HG03045 (cell line): ENCODE results near the gene CEP135.
"Not testable (repeated sequence)": the region's sequence is repeated elsewhere in the genome, so short reads cannot be mapped to it uniquely, and the experiment has no call there.

Source experiments
- ATAC-seq: cut with Tn5 transposase; IDR thresholded peaks from one replicate; pipeline ENCODE4 v1.9.1; 2021; ENCODE audit warnings: mild to moderate bottlenecking, moderate library complexity; ENCODE audit not compliant: unreplicated experiment

Gene CEP135

GRCh38 chr4:55938481-55938880, 10.3 kb upstream of the CEP135 start:
- ATAC-seq = no peak

DNA sequence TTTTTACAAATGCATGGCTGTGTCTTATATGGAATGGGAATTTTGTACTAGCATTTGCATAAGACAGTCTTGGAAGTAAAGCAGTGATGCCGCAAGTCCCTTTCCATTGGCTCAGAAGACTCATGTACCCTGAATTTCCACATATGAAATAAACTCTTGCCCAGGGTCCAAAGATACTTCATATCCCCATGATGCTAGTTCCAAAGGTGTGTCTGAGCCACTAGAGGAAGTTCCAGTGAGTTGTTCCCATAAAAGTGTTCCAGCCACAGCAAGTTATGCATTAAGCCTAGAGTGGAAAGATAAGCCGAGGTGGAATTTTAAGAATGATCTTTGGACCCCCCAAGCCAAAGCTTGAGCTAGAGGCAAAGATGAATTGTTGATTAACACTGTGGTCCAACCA, 9.3 kb upstream of the CEP135 start:
- ATAC-seq = no peak

DNA sequence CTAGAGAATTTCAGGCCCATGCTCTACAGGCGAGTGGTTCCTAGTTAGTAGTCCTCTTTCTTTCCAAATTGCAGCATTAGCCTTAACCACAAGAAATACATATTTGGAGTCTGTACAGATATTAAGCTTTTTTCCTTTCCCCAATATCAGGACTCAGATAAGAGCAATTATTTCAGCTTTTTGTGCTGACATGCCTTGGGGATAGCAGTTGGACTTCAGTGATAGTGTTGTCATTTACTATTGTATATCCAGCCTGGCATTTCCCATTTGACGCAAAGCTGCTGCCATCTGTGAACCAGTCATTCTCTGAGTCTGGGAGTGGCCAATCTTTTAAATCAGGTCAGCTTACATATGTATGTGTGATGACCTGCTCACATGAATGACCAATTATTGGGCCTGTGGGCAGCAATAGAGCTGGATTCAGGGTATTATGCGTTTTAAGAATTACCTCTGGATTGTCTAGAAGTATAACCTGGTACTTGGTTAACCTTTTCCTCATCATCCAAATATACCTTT, 6.8 kb upstream of the CEP135 start:
- no peak for ATAC-seq

GRCh38 chr4:55947254-55947882, 1.4 kb upstream of the CEP135 start:
- peak; percentile 22 for ATAC-seq

DNA sequence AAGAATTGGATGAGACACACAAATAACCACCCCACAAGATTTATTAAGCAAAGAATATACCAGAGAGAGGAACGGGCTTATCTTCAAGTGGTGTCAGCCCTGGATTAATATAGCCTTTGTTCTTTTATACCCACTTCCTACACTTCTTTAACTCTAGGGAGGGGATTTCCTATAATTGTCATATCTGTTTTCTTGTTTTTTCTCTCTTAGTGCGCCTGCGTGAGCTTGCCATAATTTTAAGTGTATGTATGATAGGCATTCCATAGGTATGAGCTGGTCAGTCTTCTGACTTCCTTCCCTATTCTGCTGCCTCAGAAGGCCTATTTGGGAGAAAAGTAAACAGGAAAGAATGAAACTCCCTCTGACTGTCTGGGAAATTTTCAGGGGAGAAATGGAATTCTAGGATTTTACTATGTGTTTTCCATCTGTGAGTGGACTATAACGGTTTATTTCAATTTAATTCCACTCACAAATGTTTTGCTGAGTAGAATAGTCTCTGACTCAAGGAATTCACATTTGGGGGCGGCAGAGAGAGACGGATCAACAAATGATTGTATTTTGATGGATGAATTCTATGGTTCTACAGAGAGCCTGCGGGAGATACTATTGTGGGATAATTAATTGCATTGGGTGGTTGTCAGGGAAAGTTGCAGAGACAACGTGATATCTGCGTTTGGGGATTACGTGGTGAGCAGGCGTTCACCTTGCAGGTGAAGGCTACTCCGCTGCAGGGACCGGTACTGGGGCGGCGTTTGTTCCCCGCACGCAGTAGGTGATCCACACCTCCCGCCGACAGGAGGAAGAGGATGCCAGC, 626 bp upstream of the CEP135 start:
- no peak for ATAC-seq

GRCh38 chr4:55949482-55949802, 697 bp downstream of the CEP135 start:
- no peak for ATAC-seq

DNA sequence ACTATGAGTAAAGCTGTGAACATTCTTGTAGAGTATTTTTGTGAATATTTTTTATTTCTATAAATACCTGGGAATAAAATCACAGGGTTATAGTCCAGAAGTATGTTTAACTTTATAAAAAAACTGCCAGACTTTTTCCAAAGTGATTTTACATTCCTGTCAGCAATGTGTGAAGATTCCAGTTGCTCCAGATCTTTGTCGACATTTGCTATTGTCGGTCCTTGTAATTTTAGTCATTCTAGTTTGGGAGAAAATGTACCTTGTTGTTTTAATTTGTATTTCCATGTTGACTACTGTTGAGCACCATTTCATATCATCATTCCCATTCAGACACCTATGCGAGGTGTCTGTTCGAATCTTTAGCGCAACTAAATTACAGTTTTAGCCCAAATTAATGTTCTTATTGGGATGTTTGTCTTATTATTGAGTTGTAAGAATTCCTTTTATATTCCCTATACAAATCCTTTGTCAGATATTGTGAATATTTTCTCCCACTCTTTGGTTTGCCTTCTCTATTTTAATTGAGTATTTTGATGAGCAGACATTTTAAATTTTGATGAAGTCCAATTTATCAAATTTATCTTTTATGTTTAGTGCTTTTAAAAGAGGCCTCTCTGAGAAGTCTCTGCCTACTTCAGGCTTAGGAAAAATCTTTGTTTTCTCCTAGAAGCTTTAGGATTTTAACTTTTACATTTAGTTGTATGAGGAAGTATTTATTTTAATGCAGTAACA, 2.6 kb downstream of the CEP135 start:
- no peak for ATAC-seq

DNA sequence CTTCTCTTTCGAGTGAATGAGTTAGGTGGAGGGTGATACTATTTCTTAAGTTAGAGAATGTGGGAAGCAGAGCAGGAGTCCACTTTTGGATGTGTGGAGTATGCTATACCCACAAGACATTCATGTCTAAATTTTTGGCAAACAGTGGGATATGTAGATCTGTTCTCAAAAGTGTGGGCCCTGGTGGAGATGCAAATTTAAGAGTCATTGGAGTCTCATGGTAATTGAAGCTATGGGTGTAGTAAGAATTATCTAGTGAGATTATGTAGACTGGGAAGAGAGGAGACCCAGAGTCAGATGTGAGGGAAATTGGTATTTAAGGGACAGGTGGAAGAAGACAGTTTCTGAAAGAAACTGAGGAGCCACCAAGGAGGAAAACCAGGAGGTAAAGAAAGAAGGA, 7.0 kb downstream of the CEP135 start:
- ATAC-seq = no peak

GRCh38 chr4:55959655-55960054, 10.9 kb downstream of the CEP135 start:
- ATAC-seq = no peak

GRCh38 chr4:55964046-55964445, 15.3 kb downstream of the CEP135 start:
- no peak for ATAC-seq

DNA sequence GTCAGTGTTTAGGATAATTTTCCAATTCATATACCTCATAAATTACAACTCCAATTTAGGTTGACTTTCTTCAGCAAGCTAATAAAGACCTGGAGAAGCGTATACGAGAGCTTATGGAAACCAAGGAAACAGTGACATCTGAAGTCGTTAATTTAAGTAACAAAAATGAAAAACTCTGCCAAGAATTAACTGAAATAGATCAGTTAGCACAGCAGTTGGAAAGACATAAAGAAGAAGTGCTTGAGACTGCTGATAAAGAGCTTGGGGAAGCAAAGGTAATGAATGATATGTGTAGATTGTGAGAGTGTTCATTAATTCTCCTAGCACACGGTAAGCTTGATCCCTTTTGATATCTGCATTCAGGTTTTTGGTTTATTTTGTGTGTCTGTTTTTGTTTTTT, 16.8 kb downstream of the CEP135 start:
- ATAC-seq = no peak

DNA sequence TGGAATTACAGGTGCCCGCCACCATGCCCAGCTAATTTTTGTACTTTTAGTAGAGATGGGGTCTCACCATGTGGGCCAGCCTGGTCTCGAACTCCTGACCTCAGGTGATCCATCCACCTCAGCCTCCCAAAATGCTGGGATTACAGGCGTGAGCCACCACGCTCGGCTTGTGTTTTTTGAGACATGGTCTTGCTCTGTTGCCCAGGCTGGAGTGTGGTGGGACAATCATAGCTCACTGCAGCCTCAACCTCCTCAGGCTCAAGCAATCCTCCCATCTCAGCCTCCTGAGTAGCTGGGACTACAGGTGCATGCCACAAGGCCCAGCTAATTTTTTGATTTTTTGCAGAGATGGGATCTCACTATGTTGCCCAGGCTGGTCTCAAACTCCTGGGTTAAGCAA, 17.6 kb downstream of the CEP135 start:
- ATAC-seq = not testable (repeated sequence)

GRCh38 chr4:55967376-55967775, 18.6 kb downstream of the CEP135 start:
- no peak for ATAC-seq

- no peak for ATAC-seq
Observed at GRCh38 chr4:55973650-55974049, 24.9 kb downstream of the CEP135 start.

- ATAC-seq = no peak
Observed at GRCh38 chr4:55977811-55978210, 29.1 kb downstream of the CEP135 start.

DNA sequence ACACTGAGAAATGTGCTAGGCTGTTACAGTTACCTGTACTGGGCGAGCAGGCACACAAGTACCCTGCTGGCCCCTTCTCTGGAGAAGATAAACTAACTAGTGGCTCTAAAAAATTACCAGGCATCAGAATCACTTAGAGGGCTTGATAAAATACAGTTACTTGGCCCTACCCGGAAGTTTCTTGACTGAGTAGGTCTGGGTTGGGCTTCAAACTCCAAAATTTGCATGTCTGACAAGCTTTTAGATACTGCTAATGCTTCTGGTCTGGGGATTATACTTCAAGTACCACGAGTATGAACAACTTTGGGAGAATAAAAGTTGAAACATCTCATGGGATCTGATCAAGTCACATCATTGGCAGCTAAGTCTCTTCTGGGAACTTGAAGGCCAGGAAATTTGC, 30.8 kb downstream of the CEP135 start:
- ATAC-seq = peak; percentile 66

GRCh38 chr4:55980725-55981124, 32.0 kb downstream of the CEP135 start:
- ATAC-seq = peak; percentile 51

DNA sequence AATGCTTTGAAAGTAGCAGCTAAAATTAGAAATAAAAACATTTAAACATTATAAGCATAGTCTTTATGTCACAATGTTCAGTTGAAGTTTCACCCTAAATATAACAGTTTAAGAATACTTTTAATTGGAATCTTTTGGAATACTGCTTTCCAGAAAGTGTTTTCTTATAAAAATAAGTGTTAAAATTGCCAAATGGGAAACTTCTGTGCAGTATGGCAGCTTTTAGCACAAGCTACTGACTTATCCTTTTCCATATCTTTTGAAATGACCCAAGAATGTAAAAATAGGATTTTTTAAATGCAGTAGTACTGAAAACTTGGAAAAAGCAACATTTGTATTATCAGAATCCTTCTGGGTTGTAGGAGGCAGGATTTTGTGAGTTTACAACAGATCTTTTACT, 34.2 kb downstream of the CEP135 start:
- no peak for ATAC-seq

GRCh38 chr4:55989766-55990165, 41.0 kb downstream of the CEP135 start:
- ATAC-seq = no peak

- ATAC-seq = peak; percentile 62
Observed at GRCh38 chr4:55993994-55994663, 45.4 kb downstream of the CEP135 start.

GRCh38 chr4:55996646-55997045, 47.9 kb downstream of the CEP135 start:
- no peak for ATAC-seq
